CD8-positive, alpha-beta memory T cell (primary cell): ENCODE results near the gene ZNF664. TPM values are rescaled to one million over a fixed set of nuclear protein-coding genes. Genes with fewer than 3 reads are reported as not detected.

Experiments
- CTCF ChIA-PET: fragments of 350-600 bp; sonication (Branson Sonifier 250); formaldehyde crosslinking; loops from one replicate; lab custom pipeline; 2021; ENCODE audit warnings: antibody characterized with exemption; lab: Charles Lee
- POLR2A ChIA-PET: fragments of 350-600 bp; sonication (Branson Sonifier 250); formaldehyde crosslinking; loops from one replicate; lab custom pipeline; 2021; ENCODE audit warnings: antibody characterized with exemption; lab: Charles Lee
- DNase-seq, 5 donors: peaks; one replicate each; pipeline versions ENCODE4 v3.0.0 to v3.0.0-alpha.2; 2020 to 2022; ENCODE audit warnings: mixed read lengths in 1 of 5
- H3K27ac ChIP-seq: one replicate; pipeline ENCODE4 v1.7.0; 2013; ENCODE audit warnings: low read depth, mild to moderate bottlenecking, low read length, moderate library complexity
- H3K27me3 ChIP-seq: 2 replicates; pipeline ENCODE4 v1.7.0; 2013; ENCODE audit warnings: low read length, mild to moderate bottlenecking; ENCODE audit not compliant: insufficient read depth, poor library complexity, severe bottlenecking
- H3K36me3 ChIP-seq: 2 replicates; pipeline ENCODE4 v1.7.0; 2013; ENCODE audit warnings: mild to moderate bottlenecking, low read length, moderate library complexity; ENCODE audit not compliant: insufficient read depth
- H3K4me1 ChIP-seq: 2 replicates; pipeline ENCODE4 v1.7.0; 2013; ENCODE audit warnings: mild to moderate bottlenecking, low read length, moderate library complexity; ENCODE audit not compliant: insufficient read depth
- H3K4me3 ChIP-seq: 2 replicates; pipeline ENCODE4 v1.7.0; 2013; ENCODE audit warnings: mild to moderate bottlenecking, low read length
- H3K9me3 ChIP-seq: 2 replicates; pipeline ENCODE4 v1.7.0; 2013; ENCODE audit warnings: mild to moderate bottlenecking, low read length
- H3K27ac Mint-ChIP-seq, 8 donors: one replicate each; pipeline ENCODE4 v1.8.0; 2020 to 2021; ENCODE audit warnings: mixed read lengths in 8 of 8, mild to moderate bottlenecking in 6 of 8, inconsistent platforms in 3 of 8, moderate library complexity in 3 of 8
- H3K27me3 Mint-ChIP-seq, 2 donors: one replicate each; pipeline ENCODE4 v1.8.0; 2020 to 2021; ENCODE audit warnings: mixed read lengths in 2 of 2, mild to moderate bottlenecking in 1 of 2, moderate library complexity in 1 of 2
- H3K36me3 Mint-ChIP-seq, 3 donors: one replicate each; pipeline ENCODE4 v1.8.0; 2020 to 2021; ENCODE audit warnings: mixed read lengths in 3 of 3, inconsistent platforms in 1 of 3, mild to moderate bottlenecking in 1 of 3
- H3K4me1 Mint-ChIP-seq, 3 donors: one replicate each; pipeline ENCODE4 v1.8.0; 2020 to 2021; ENCODE audit warnings: mixed read lengths in 3 of 3, inconsistent platforms in 1 of 3, mild to moderate bottlenecking in 1 of 3
- H3K4me3 Mint-ChIP-seq, 7 donors: one replicate each; pipeline ENCODE4 v1.8.0; 2020 to 2021; ENCODE audit warnings: mixed read lengths in 7 of 7, mild to moderate bottlenecking in 6 of 7, moderate library complexity in 4 of 7, inconsistent platforms in 2 of 7
- H3K9me3 Mint-ChIP-seq, 5 donors: one replicate each; pipeline ENCODE4 v1.8.0; 2020 to 2022; ENCODE audit warnings: mixed read lengths in 5 of 5, mild to moderate bottlenecking in 3 of 5, moderate library complexity in 2 of 5, inconsistent platforms in 1 of 5
- polyA plus RNA-seq: library from polyadenylated mRNA; unstranded; fragments of 300-500 nt; fragmentation: Illumina TruSeq; gene quantifications from one replicate; pipeline ENCODE4 v1.2.3, GENCODE V29; 2021
- total RNA-seq, 2 experiments: library from RNA; stranded (reverse); gene quantifications; one replicate each; pipeline ENCODE4 v1.2.3, GENCODE V29; 2021

ZNF664 gene
- total and polyA plus RNA-seq, 3 experiments from 2014 or later = 10.8 to 75.8 (median 73.0) TPM

- H3K27me3 ChIP-seq = no peaks in the 10 kb centered on the region
- H3K27ac Mint-ChIP-seq = no peak overlapping the region
- no peak overlapping the region for H3K4me3 ChIP-seq
- no peaks in the 10 kb centered on the region for H3K9me3 ChIP-seq
- no peak overlapping the region for H3K27ac ChIP-seq
- peaks cover 2 to 17% (median 13%) of the 10 kb centered on the region in 3 donors for H3K4me1 Mint-ChIP-seq
- no peaks in the 10 kb centered on the region for H3K36me3 ChIP-seq
- no peaks in the 10 kb centered on the region for H3K4me1 ChIP-seq
- ChIA-PET CTCF (interaction anchor here (1.3 to 2.2 kb wide), 2 partner anchors 23 to 25 kb away, joined by 4 read pairs; no protein-coding TSS in a partner anchor), POLR2A (no interaction called here)
- peaks cover 0 to 24% (median 2%) of the 10 kb centered on the region in 3 donors for H3K36me3 Mint-ChIP-seq
- H3K4me3 Mint-ChIP-seq = no peak overlapping the region
- H3K27me3 Mint-ChIP-seq = no peaks in the 10 kb centered on the region
- DNase-seq = no peak
- H3K9me3 Mint-ChIP-seq = no peaks in the 10 kb centered on the region
Measured at GRCh38 chr12:123963821-123964220, 9.2 kb upstream of the ZNF664 start.

GRCh38 chr12:123965382-123965781 is 7.6 kb upstream of the ZNF664 start:
- CTCF ChIA-PET = interaction anchor here (2.2 kb wide), 1 partner anchor 27 kb away, joined by 4 read pairs; no protein-coding TSS in a partner anchor
- Histone ChIP-seq H3K27me3 (no peaks in the 10 kb centered on the region), H3K27ac (no peak overlapping the region), H3K36me3 (no peaks in the 10 kb centered on the region), H3K4me1 (no peaks in the 10 kb centered on the region), H3K4me3 (no peak overlapping the region), H3K9me3 (no peaks in the 10 kb centered on the region)
- Mint-ChIP-seq H3K9me3 (no peaks in the 10 kb centered on the region), H3K27ac (no peak overlapping the region), H3K4me3 (no peak overlapping the region), H3K27me3 (no peaks in the 10 kb centered on the region), H3K36me3 (peaks cover 0 to 20% (median 2%) of the 10 kb centered on the region in 3 donors), H3K4me1 (peaks cover 7 to 31% (median 27%) of the 10 kb centered on the region in 3 donors)
- DNase-seq = no peak
- POLR2A ChIA-PET = no interaction called here

GRCh38 chr12:123966596-123966995 is 6.4 kb upstream of the ZNF664 start:
- Histone ChIP-seq H3K27ac (no peak overlapping the region), H3K27me3 (no peaks in the 10 kb centered on the region), H3K4me1 (peaks cover 6% of the 10 kb centered on the region), H3K9me3 (no peaks in the 10 kb centered on the region), H3K36me3 (no peaks in the 10 kb centered on the region), H3K4me3 (no peak overlapping the region)
- CTCF ChIA-PET = no interaction called here
- H3K27ac Mint-ChIP-seq = peak overlapping the region in 1 of 8 donors; percentile 37
- no peaks in the 10 kb centered on the region for H3K9me3 Mint-ChIP-seq
- no peak overlapping the region for H3K4me3 Mint-ChIP-seq
- DNase-seq = no peak
- peaks cover 16 to 43% (median 39%) of the 10 kb centered on the region in 3 donors for H3K4me1 Mint-ChIP-seq
- POLR2A ChIA-PET = interaction anchor here (0.6 kb wide), 1 partner anchor 35 kb away, joined by 4 read pairs; no protein-coding TSS in a partner anchor
- H3K27me3 Mint-ChIP-seq = no peaks in the 10 kb centered on the region
- H3K36me3 Mint-ChIP-seq = peaks cover 0 to 18% (median 2%) of the 10 kb centered on the region in 3 donors

GRCh38 chr12:123967121-123967586 is 5.9 kb upstream of the ZNF664 start:
- Histone ChIP-seq H3K4me1 (peaks cover 6% of the 10 kb centered on the region), H3K4me3 (no peak overlapping the region), H3K36me3 (no peaks in the 10 kb centered on the region), H3K27me3 (no peaks in the 10 kb centered on the region), H3K9me3 (no peaks in the 10 kb centered on the region), H3K27ac (no peak overlapping the region)
- Mint-ChIP-seq H3K36me3 (peaks cover 0 to 20% (median 2%) of the 10 kb centered on the region in 3 donors), H3K9me3 (no peaks in the 10 kb centered on the region), H3K4me1 (peaks cover 17 to 45% (median 41%) of the 10 kb centered on the region in 3 donors), H3K27ac (no peak overlapping the region), H3K4me3 (no peak overlapping the region), H3K27me3 (no peaks in the 10 kb centered on the region)
- ChIA-PET CTCF (no interaction called here), POLR2A (no interaction called here)
- DNase-seq = no peak

GRCh38 chr12:123971449-123971769 is 1.6 kb upstream of the ZNF664 start:
- POLR2A ChIA-PET = interaction anchor here (0.5 to 0.7 kb wide), 4 partner anchors 39 to 875 kb away, joined by 3 to 7 read pairs (median 4); partner anchors contain the start of gene DDX55
- Mint-ChIP-seq H3K4me1 (peaks cover 28 to 59% (median 59%) of the 10 kb centered on the region in 3 donors), H3K27me3 (no peaks in the 10 kb centered on the region), H3K4me3 (peak overlapping the region; percentile 88 to 97 (median 92)), H3K27ac (peak overlapping the region; percentile 89 to 98 (median 92)), H3K9me3 (no peaks in the 10 kb centered on the region), H3K36me3 (peaks cover 0 to 22% (median 4%) of the 10 kb centered on the region in 3 donors)
- Histone ChIP-seq H3K4me1 (peaks cover 18% of the 10 kb centered on the region), H3K4me3 (peak overlapping the region; percentile 42), H3K27ac (peak overlapping the region; percentile 62), H3K36me3 (peaks cover 4% of the 10 kb centered on the region), H3K9me3 (no peaks in the 10 kb centered on the region), H3K27me3 (no peaks in the 10 kb centered on the region)
- CTCF ChIA-PET = interaction anchor here (1.2 to 1.3 kb wide), 2 partner anchors 11 to 34 kb away, joined by 4 to 5 read pairs; no protein-coding TSS in a partner anchor
- DNase-seq = no peak

GRCh38 chr12:123971770-123972456 is 1.1 kb upstream of the ZNF664 start:
- Histone ChIP-seq H3K4me1 (peaks cover 18% of the 10 kb centered on the region), H3K27ac (peak overlapping the region; percentile 62), H3K36me3 (peaks cover 4% of the 10 kb centered on the region), H3K9me3 (no peaks in the 10 kb centered on the region), H3K4me3 (peak overlapping the region; percentile 42), H3K27me3 (no peaks in the 10 kb centered on the region)
- no peaks in the 10 kb centered on the region for H3K9me3 Mint-ChIP-seq
- peaks cover 0 to 23% (median 4%) of the 10 kb centered on the region in 3 donors for H3K36me3 Mint-ChIP-seq
- peaks cover 28 to 59% (median 58%) of the 10 kb centered on the region in 3 donors for H3K4me1 Mint-ChIP-seq
- H3K27me3 Mint-ChIP-seq = no peaks in the 10 kb centered on the region
- peak; percentile 12 to 57 (median 38) for DNase-seq
- ChIA-PET POLR2A (interaction anchor here (0.7 to 1.0 kb wide), 3 partner anchors 57 to 544 kb away, joined by 3 to 7 read pairs (median 3); partner anchors contain the start of gene DDX55), CTCF (interaction anchor here (1.2 to 1.3 kb wide), 2 partner anchors 12 to 34 kb away, joined by 4 to 5 read pairs; no protein-coding TSS in a partner anchor)
- H3K27ac Mint-ChIP-seq = peak overlapping the region; percentile 89 to 98 (median 92)
- H3K4me3 Mint-ChIP-seq = peak overlapping the region; percentile 88 to 97 (median 92)

GRCh38 chr12:123973552-123974341 is 732 bp downstream of the ZNF664 start:
- Histone ChIP-seq H3K9me3 (no peaks in the 10 kb centered on the region), H3K36me3 (peaks cover 4% of the 10 kb centered on the region), H3K4me3 (peak overlapping the region; percentile 60), H3K4me1 (peaks cover 18% of the 10 kb centered on the region), H3K27ac (peak overlapping the region; percentile 48), H3K27me3 (no peaks in the 10 kb centered on the region)
- ChIA-PET CTCF (no interaction called here), POLR2A (no interaction called here)
- Mint-ChIP-seq H3K27ac (peak overlapping the region; percentile 71 to 97 (median 83)), H3K4me1 (peaks cover 26 to 47% (median 46%) of the 10 kb centered on the region in 3 donors), H3K4me3 (peak overlapping the region; percentile 86 to 94 (median 89)), H3K9me3 (no peaks in the 10 kb centered on the region), H3K36me3 (peaks cover 0 to 25% (median 4%) of the 10 kb centered on the region in 3 donors), H3K27me3 (no peaks in the 10 kb centered on the region)
- DNase-seq = peak; percentile 1 to 50 (median 5)
